H1 (cell line): ENCODE results near the gene HSPBP1. TPM values are rescaled to one million over a fixed set of nuclear protein-coding genes. Genes with fewer than 3 reads are reported as not detected.

Source experiments
- CTCF ChIA-PET: fragments of 300-600 bp; sonication (Branson Sonifier 250); formaldehyde crosslinking; loops from one replicate; lab custom pipeline; 2021; ENCODE audit not compliant: partially characterized antibody; lab: Charles Lee
- POLR2A ChIA-PET: fragments of 300-600 bp; sonication (Branson Sonifier 250); formaldehyde crosslinking; loops from one replicate; lab custom pipeline; 2021; ENCODE audit warnings: inconsistent platforms; ENCODE audit not compliant: partially characterized antibody; lab: Charles Lee
- DNase-seq, 2 experiments: peaks; one replicate each; pipeline versions ENCODE4 v3.0.0 to v3.0.0-alpha.2; 2010 to 2022; ENCODE audit warnings: low spot score in 2 of 2, low read depth in 1 of 2, mixed read lengths in 1 of 2
- FAIRE-seq: peaks from 2 replicates; lab custom pipeline; 2011; peaks lifted over from hg19 to GRCh38; lab: Jason Lieb, UNC
- H2AFZ ChIP-seq: 2 replicates; pipeline ENCODE4 v1.8.1; 2012; ENCODE audit warnings: low read length, inconsistent platforms
- H2AK5ac ChIP-seq: 2 replicates; pipeline ENCODE4 v1.6.1; 2013; ENCODE audit warnings: low read depth, low read length
- H2BK120ac ChIP-seq: replicated peaks from 2 replicates; pipeline ENCODE3; 2013; ENCODE audit warnings: low read depth, low read length, inconsistent platforms
- H2BK12ac ChIP-seq: 2 replicates; pipeline ENCODE4 v1.6.1; 2013; ENCODE audit warnings: low read depth, low read length
- H2BK15ac ChIP-seq: 2 replicates; pipeline ENCODE4 v1.6.1; 2013; ENCODE audit warnings: low read length
- H2BK20ac ChIP-seq: 2 replicates; pipeline ENCODE4 v1.6.1; 2013; ENCODE audit warnings: low read length
- H2BK5ac ChIP-seq: 2 replicates; pipeline ENCODE4 v1.6.1; 2013; ENCODE audit warnings: low read depth, low read length
- H3K14ac ChIP-seq: 2 replicates; pipeline ENCODE4 v1.6.1; 2013; ENCODE audit warnings: inconsistent platforms; ENCODE audit not compliant: insufficient read length
- H3K18ac ChIP-seq: 2 replicates; pipeline ENCODE4 v1.6.1; 2013; ENCODE audit warnings: low read length; ENCODE audit errors: extremely low read depth
- H3K23ac ChIP-seq: 2 replicates; pipeline ENCODE4 v1.6.1; 2013; ENCODE audit warnings: inconsistent platforms; ENCODE audit not compliant: insufficient read length
- H3K23me2 ChIP-seq: 2 replicates; pipeline ENCODE4 v1.6.1; 2013; ENCODE audit warnings: low read depth, low read length
- H3K27ac ChIP-seq: 2 replicates; pipeline ENCODE4 v1.6.1; 2011; ENCODE audit warnings: low read depth, low read length, inconsistent platforms
- H3K27me3 ChIP-seq, 4 experiments: replicated peaks in 1 of 4; 1 replicate in 1 of 4; 2 replicates in 3 of 4; pipeline versions ENCODE4 v1.6.1 to v1.8.1; 2011 to 2013; ENCODE audit warnings: low read length in 3 of 4, mild to moderate bottlenecking in 3 of 4, inconsistent platforms in 2 of 4, mixed read lengths in 2 of 4, moderate library complexity in 1 of 4; ENCODE audit not compliant: control insufficient read depth in 3 of 4, insufficient read depth in 3 of 4; ENCODE audit errors: extremely low read depth in 1 of 4
- H3K36me3 ChIP-seq, 4 experiments: 2 replicates each; pipeline versions ENCODE4 v1.6.1 to v1.8.1; 2011 to 2013; ENCODE audit warnings: mild to moderate bottlenecking in 4 of 4, low read length in 3 of 4, moderate library complexity in 2 of 4, control low read depth in 1 of 4, inconsistent platforms in 1 of 4; ENCODE audit not compliant: insufficient read depth in 4 of 4, control insufficient read depth in 2 of 4
- H3K4ac ChIP-seq: replicated peaks from 2 replicates; pipeline ENCODE3; 2013; ENCODE audit warnings: low read length, low read depth, mixed read lengths, inconsistent platforms; ENCODE audit not compliant: insufficient read length
- H3K4me1 ChIP-seq, 4 experiments: replicated peaks in 1 of 4; 1 replicate in 1 of 4; 2 replicates in 3 of 4; pipeline versions ENCODE4 v1.6.1 to v1.8.1; 2011 to 2013; ENCODE audit warnings: low read length in 3 of 4, inconsistent platforms in 2 of 4, mixed read lengths in 1 of 4; ENCODE audit not compliant: insufficient read depth in 4 of 4, control insufficient read depth in 3 of 4
- H3K4me2 ChIP-seq, 2 experiments: 2 replicates each; pipeline versions ENCODE4 v1.6.1 to v1.8.1; 2011 to 2013; ENCODE audit warnings: low read depth in 2 of 2, low read length in 2 of 2, control low read depth in 1 of 2, inconsistent platforms in 1 of 2, mild to moderate bottlenecking in 1 of 2; ENCODE audit not compliant: insufficient read depth in 1 of 2
- H3K4me3 ChIP-seq, 4 experiments: fragments of 200-600, 300-600 bp in 1 of 4; sonication (generic), shearing (Covaris generic), sonication (Bioruptor Twin) in 1 of 4; 2 replicates each; pipeline versions ENCODE4 v1.5.1 to v1.8.1; 2011 to 2016; ENCODE audit warnings: low read length in 4 of 4, low read depth in 3 of 4, control low read depth in 2 of 4, inconsistent platforms in 2 of 4, mild to moderate bottlenecking in 2 of 4, mixed read lengths in 1 of 4, moderate library complexity in 1 of 4; ENCODE audit not compliant: insufficient read depth in 2 of 4; ENCODE audit errors: extremely low read depth in 1 of 4
- H3K56ac ChIP-seq: replicated peaks from 2 replicates; pipeline ENCODE3; 2013; ENCODE audit warnings: low read depth, mild to moderate bottlenecking, mixed read lengths, low read length, inconsistent platforms; ENCODE audit not compliant: insufficient read length
- H3K79me1 ChIP-seq: 2 replicates; pipeline ENCODE4 v1.6.1; 2013; ENCODE audit warnings: low read depth, low read length, control low read depth
- H3K79me2 ChIP-seq, 2 experiments: 2 replicates each; pipeline versions ENCODE4 v1.6.1 to v1.8.1; 2012 to 2013; ENCODE audit warnings: low read length in 2 of 2, mild to moderate bottlenecking in 2 of 2, inconsistent platforms in 1 of 2; ENCODE audit not compliant: insufficient read depth in 2 of 2, control insufficient read depth in 1 of 2
- H3K9ac ChIP-seq, 4 experiments: replicated peaks in 1 of 4; 1 replicate in 1 of 4; 2 replicates in 3 of 4; pipeline versions ENCODE4 v1.6.1 to v1.8.1; 2011 to 2013; ENCODE audit warnings: low read depth in 3 of 4, low read length in 3 of 4, control low read depth in 2 of 4, mild to moderate bottlenecking in 2 of 4, moderate library complexity in 2 of 4, inconsistent platforms in 1 of 4; ENCODE audit errors: extremely low read depth in 1 of 4
- H3K9me3 ChIP-seq, 2 experiments: 2 replicates each; pipeline versions ENCODE4 v1.6.1 to v1.8.1; 2012 to 2013; ENCODE audit warnings: mild to moderate bottlenecking in 2 of 2, moderate library complexity in 2 of 2, control low read depth in 1 of 2, inconsistent platforms in 1 of 2, low read depth in 1 of 2, low read length in 1 of 2, mixed read lengths in 1 of 2; ENCODE audit not compliant: insufficient read depth in 2 of 2
- H4K20me1 ChIP-seq, 2 experiments: replicated peaks in 1 of 2; 2 replicates each; pipeline versions ENCODE3 to v1.8.1; 2011 to 2013; ENCODE audit warnings: inconsistent platforms in 2 of 2, low read length in 2 of 2, mild to moderate bottlenecking in 1 of 2; ENCODE audit not compliant: insufficient read depth in 2 of 2, control insufficient read depth in 1 of 2
- H4K5ac ChIP-seq: 2 replicates; pipeline ENCODE4 v1.6.1; 2013; ENCODE audit warnings: low read length, low read depth, mixed read lengths, inconsistent platforms; ENCODE audit not compliant: insufficient read length
- H4K8ac ChIP-seq: 2 replicates; pipeline ENCODE4 v1.8.0; 2013; ENCODE audit warnings: mild to moderate bottlenecking, moderate library complexity, low read length, inconsistent platforms; ENCODE audit not compliant: insufficient read depth; ENCODE audit errors: extremely low read depth
- H4K91ac ChIP-seq: replicated peaks from 2 replicates; pipeline ENCODE3; 2013; ENCODE audit warnings: low read length, mixed read lengths, inconsistent platforms; ENCODE audit not compliant: insufficient read length
- CTBP2 ChIP-seq: IDR thresholded peaks from 2 replicates; pipeline ENCODE4 v1.7.0; 2011; ENCODE audit warnings: borderline replicate concordance, mild to moderate bottlenecking, moderate library complexity, mixed read lengths, low read length; ENCODE audit not compliant: insufficient read depth, insufficient read length
- EP300 ChIP-seq, 2 experiments: IDR thresholded peaks; 1 replicate in 1 of 2; 2 replicates in 1 of 2; pipeline ENCODE4 v1.6.1; 2011 to 2012; ENCODE audit warnings: low read depth in 2 of 2, low read length in 2 of 2, mild to moderate bottlenecking in 2 of 2, borderline replicate concordance in 1 of 2, inconsistent platforms in 1 of 2, moderate library complexity in 1 of 2
- JUN ChIP-seq: IDR thresholded peaks from 2 replicates; pipeline ENCODE4 v1.6.1; 2011; ENCODE audit warnings: low read depth, mild to moderate bottlenecking, improper control_type of control experiment, low read length
- YY1 ChIP-seq: IDR thresholded peaks from 2 replicates; pipeline ENCODE4 v1.6.1; 2011; ENCODE audit warnings: low read depth, mild to moderate bottlenecking, low read length
- WGBS, 2 experiments: shearing (Covaris generic) in 1 of 2; methylation state at CpG; one replicate each; pipeline versions ENCODE4 v1.1.6 to v1.1.7; 2013 to 2015; ENCODE audit warnings: low lambda C conversion rate in 2 of 2, mixed read lengths in 2 of 2, inconsistent platforms in 1 of 2, low coverage in 1 of 2, missing lambda C conversion rate in 1 of 2; ENCODE audit not compliant: insufficient replicate concordance in 2 of 2, insufficient coverage in 1 of 2, insufficient read length in 1 of 2; ENCODE audit errors: extremely low coverage in 1 of 2, missing lambda C conversion rate in 1 of 2; 5-methylcytosine and 5-hydroxymethylcytosine counted together
- polyA plus RNA-seq, 7 experiments: library from polyadenylated mRNA; depleted of rRNA in 3 of 7; stranded (reverse) in 5 of 7; unstranded in 2 of 7; fragments of >200 nt in 5 of 7; fragments of 200-250 nt in 2 of 7; gene quantifications; 1 replicate in 5 of 7; 2 replicates in 1 of 7; 4 replicates in 1 of 7; pipeline versions ENCODE4 v1.2.1 to v1.2.3, GENCODE V29; 2011 to 2013; ENCODE audit warnings: missing spikeins in 2 of 7, mixed read lengths in 2 of 7
- total RNA-seq: library from RNA; stranded (reverse); fragmentation: NEBNext Ultra II Directional; extraction: Animal tissue kit (Norgen Biotek cat#: 25700); gene quantifications from 2 replicates; pipeline ENCODE4 v1.2.1, GENCODE V29; 2021

The HSPBP1 gene
- total and polyA plus RNA-seq, 2 of the 8 experiments (the other 6 are each of a cell fraction or from before 2014, with no cell fraction given) = 63.4 to 100 TPM

DNA sequence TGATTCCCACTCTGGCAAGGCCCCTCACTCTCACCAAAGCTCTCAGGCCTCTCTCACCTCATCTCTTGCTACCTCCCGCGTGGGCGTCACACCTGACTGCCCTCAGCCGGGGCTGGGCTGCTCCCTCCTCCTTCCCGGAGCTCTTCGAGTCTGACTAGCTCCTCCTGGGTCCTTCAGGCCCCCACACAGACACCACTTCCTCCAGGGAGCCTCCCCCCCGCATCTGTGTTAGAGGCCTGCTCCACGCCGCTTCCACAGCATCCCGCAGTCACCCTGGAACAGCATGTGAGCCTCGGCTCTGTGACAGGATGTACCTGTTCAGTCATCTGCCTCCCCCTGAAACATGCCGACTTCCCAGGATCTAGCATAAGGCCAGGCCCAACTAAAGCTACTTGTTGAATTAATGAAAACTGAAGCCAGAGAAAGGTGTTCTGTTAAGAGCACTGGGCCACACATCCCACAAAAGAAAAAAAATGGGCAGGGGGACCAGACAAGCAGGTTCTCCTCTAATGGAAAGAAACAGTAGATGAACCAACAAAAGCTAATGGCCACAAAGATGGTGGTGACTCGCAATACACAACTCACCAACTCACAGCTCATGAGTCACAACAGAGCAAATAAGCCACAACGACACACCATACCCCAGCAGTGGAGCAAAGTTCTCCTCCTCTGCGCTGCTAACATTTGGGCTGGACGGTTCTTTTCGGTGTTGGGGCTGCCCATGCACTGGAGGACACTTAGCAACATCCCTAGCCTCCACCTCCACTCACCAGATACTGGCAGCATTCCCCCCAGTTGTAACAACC lies 24.1 kb downstream of the HSPBP1 start:
- no peak overlapping the region for H3K18ac ChIP-seq
- H3K23me2 ChIP-seq = peaks cover 13% of the 10 kb centered on the region; the same call in 1 of the 2 replicates
- no peak overlapping the region; the same call in 1 of the 2 replicates for H4K8ac ChIP-seq
- no peak overlapping the region for H2AFZ ChIP-seq
- H2BK12ac ChIP-seq = no peak overlapping the region
- no peaks in the 10 kb centered on the region for H3K9me3 ChIP-seq
- CTCF ChIA-PET = interaction anchor here (0.9 to 4.7 kb wide), 13 partner anchors 8 to 210 kb away, joined by 3 to 32 read pairs (median 4); partner anchors contain the start of genes DNAAF3 and HSPBP1
- no peak overlapping the region for H2BK120ac ChIP-seq
- H2BK15ac ChIP-seq = no peak overlapping the region
- H3K4ac ChIP-seq = no peak overlapping the region
- H3K79me1 ChIP-seq = peaks cover 25% of the 10 kb centered on the region
- no peak overlapping the region for H3K4me3 ChIP-seq
- H3K4me1 ChIP-seq = peaks cover 4 to 25% (median 16%) of the 10 kb centered on the region in 4 experiments; a peak in 6 of 7 replicates
- H3K9ac ChIP-seq = no peak overlapping the region
- peaks cover 12 to 77% of the 10 kb centered on the region in 2 experiments for H3K79me2 ChIP-seq
- no peak overlapping the region for H3K23ac ChIP-seq
- peaks cover 31 to 44% of the 10 kb centered on the region in 2 experiments for H4K20me1 ChIP-seq
- DNase-seq = no peak
- POLR2A ChIA-PET = interaction anchor here (0.9 to 5.0 kb wide), 5 partner anchors 12 to 151 kb away, joined by 3 to 23 read pairs (median 4); partner anchors contain the start of genes HSPBP1 and UBE2S
- no peak overlapping the region for H3K14ac ChIP-seq
- H3K4me2 ChIP-seq = peak overlapping the region in 1 of 2 experiments; percentile 84; a peak in 1 of 4 replicates
- H4K5ac ChIP-seq = no peak overlapping the region
- H3K27me3 ChIP-seq = no peaks in the 10 kb centered on the region
- H3K36me3 ChIP-seq = no peaks in the 10 kb centered on the region
- H2BK20ac ChIP-seq = no peak overlapping the region
- WGBS, 2 experiments = 89% methylated on average over 17 of the region's 17 CpGs; no CpG with 5 or more reads in 1 of the 2 experiments
- H4K91ac ChIP-seq = no peak overlapping the region
- no peak for FAIRE-seq
- H3K27ac ChIP-seq = no peak overlapping the region
- H3K56ac ChIP-seq = no peak overlapping the region
- no peak overlapping the region for H2BK5ac ChIP-seq
- 0 out of 2 replicates have a peak overlapping the region, but pooled peaks have one; percentile 19 for H2AK5ac ChIP-seq
- no peak for TF ChIP-seq CTBP2
- TF ChIP-seq YY1 = no peak
- no peak for TF ChIP-seq JUN
- no peak for TF ChIP-seq EP300 (IDR thresholded peaks at IDR 0.05; ENCODE audit: borderline replicate concordance in 1 of 2, low read depth in 2 of 2, low read length in 2 of 2)
